NOMO-1 treated with DMSO at 0.1 percent for 48 hours (cell line): ENCODE results near the gene NFKBIL1.
"Not testable (repeated sequence)": the region's sequence is repeated elsewhere in the genome, so short reads cannot be mapped to it uniquely, and the experiment has no call there.

ENCODE experiments used
- DNase-seq: peaks from one replicate; lab custom pipeline; 2025; ENCODE audit not compliant: unreplicated experiment; lab: John Stamatoyannopoulos, UW

The NFKBIL1 gene

GRCh38 chr6:31546958-31547726 lies at the start of gene NFKBIL1:
TSS of gene NFKBIL1 (plus strand) at chr6:31547608. CDS start at chr6:31547695, 87 bp downstream.
- peak; percentile 98 for DNase-seq

GRCh38 chr6:31498748-31499147 lies 48.7 kb upstream of the NFKBIL1 start:
- DNase-seq: no peak

- DNase-seq: not testable (repeated sequence)
Measured at GRCh38 chr6:31499648-31500047, 47.8 kb upstream of the NFKBIL1 start.

- no peak for DNase-seq
Measured at GRCh38 chr6:31502586-31502985, 44.8 kb upstream of the NFKBIL1 start.

GRCh38 chr6:31509036-31509435 lies 38.4 kb upstream of the NFKBIL1 start:
- not testable (repeated sequence) for DNase-seq

GRCh38 chr6:31510007-31510406 lies 37.4 kb upstream of the NFKBIL1 start:
- no peak for DNase-seq

GRCh38 chr6:31513456-31514165 lies 33.8 kb upstream of the NFKBIL1 start:
- no peak for DNase-seq

- no peak for DNase-seq
Measured at GRCh38 chr6:31521835-31522234, 25.6 kb upstream of the NFKBIL1 start.

GRCh38 chr6:31525553-31525931 lies 21.9 kb upstream of the NFKBIL1 start:
- DNase-seq: no peak

- DNase-seq: no peak
Measured at GRCh38 chr6:31525932-31526591, 21.3 kb upstream of the NFKBIL1 start.

GRCh38 chr6:31528307-31528777 lies 19.1 kb upstream of the NFKBIL1 start:
- no peak for DNase-seq

- no peak for DNase-seq
Measured at GRCh38 chr6:31528821-31529328, 18.5 kb upstream of the NFKBIL1 start, which contains the start of gene MCCD1. TSS of gene MCCD1 (plus strand) at chr6:31528962. CDS start at chr6:31529015, 53 bp downstream.

GRCh38 chr6:31529329-31530150 lies 17.9 kb upstream of the NFKBIL1 start:
- DNase-seq: no peak

GRCh38 chr6:31530659-31531058 lies 16.7 kb upstream of the NFKBIL1 start:
- DNase-seq: no peak

- no peak for DNase-seq
Measured at GRCh38 chr6:31531162-31531561, 16.2 kb upstream of the NFKBIL1 start.

GRCh38 chr6:31531771-31532643 lies 15.4 kb upstream of the NFKBIL1 start:
- DNase-seq: no peak

GRCh38 chr6:31532644-31533454 lies 14.6 kb upstream of the NFKBIL1 start:
- no peak for DNase-seq

GRCh38 chr6:31533455-31533841 lies 14.0 kb upstream of the NFKBIL1 start:
- DNase-seq: no peak

- no peak for DNase-seq
Measured at GRCh38 chr6:31534011-31534410, 13.4 kb upstream of the NFKBIL1 start.
